Neural progenitor cell (in vitro differentiated cells): Measurements from ENCODE around the gene HIVEP1. TPM values are rescaled to one million over a fixed set of nuclear protein-coding genes. Genes with fewer than 3 reads are reported as not detected.

Experiments
- DNase-seq: peaks from one replicate; pipeline ENCODE4 v3.0.0-alpha.2; 2016; ENCODE audit warnings: low spot score
- H2AFZ ChIP-seq: fragments of 200-600 bp; sonication (generic); replicated peaks from 2 replicates; pipeline ENCODE4 v1.6.1; 2016; ENCODE audit warnings: antibody characterized with exemption
- H3F3A ChIP-seq: fragments of 200-600 bp; sonication (generic); 2 replicates; pipeline ENCODE4 v1.6.1; 2016; ENCODE audit warnings: antibody characterized with exemption, low read depth
- H3K27ac ChIP-seq: fragments of 200-600 bp; sonication (generic); 2 replicates; pipeline ENCODE4 v1.5.1; 2016; ENCODE audit warnings: mild to moderate bottlenecking
- H3K27me3 ChIP-seq: fragments of 200-600 bp; sonication (generic); 2 replicates; pipeline ENCODE4 v1.6.1; 2016; ENCODE audit warnings: mild to moderate bottlenecking, moderate library complexity
- H3K36me3 ChIP-seq: fragments of 200-600 bp; sonication (generic); 2 replicates; pipeline ENCODE4 v1.5.1; 2016
- H3K4me1 ChIP-seq: fragments of 200-600 bp; sonication (generic); 2 replicates; pipeline ENCODE4 v1.6.1; 2016; ENCODE audit warnings: mixed run types
- H3K4me2 ChIP-seq: fragments of 200-600 bp; sonication (generic); 2 replicates; pipeline ENCODE4 v1.6.1; 2016
- H3K4me3 ChIP-seq: fragments of 200-600 bp; sonication (generic); 2 replicates; pipeline ENCODE4 v1.5.1; 2016
- H3K79me2 ChIP-seq: fragments of 200-600 bp; sonication (generic); 2 replicates; pipeline ENCODE4 v1.6.1; 2016; ENCODE audit warnings: low read depth
- H3K9ac ChIP-seq: fragments of 200-600 bp; sonication (generic); 2 replicates; pipeline ENCODE4 v1.6.1; 2016
- H3K9me3 ChIP-seq: fragments of 200-600 bp; sonication (generic); 2 replicates; pipeline ENCODE4 v1.5.1; 2016; ENCODE audit warnings: low read depth
- H4K20me1 ChIP-seq: fragments of 200-600 bp; sonication (generic); 2 replicates; pipeline ENCODE4 v1.6.1; 2016; ENCODE audit warnings: low read depth
- H3K27ac Mint-ChIP-seq: 3 replicates; pipeline ENCODE4 v1.8.0; 2021; ENCODE audit warnings: mixed read lengths
- H3K27me3 Mint-ChIP-seq: 2 replicates; pipeline ENCODE4 v1.8.0; 2022; ENCODE audit warnings: low read depth, mild to moderate bottlenecking, inconsistent platforms, moderate library complexity, mixed read lengths; ENCODE audit not compliant: insufficient read depth
- H3K36me3 Mint-ChIP-seq: 3 replicates; pipeline ENCODE4 v1.8.0; 2021; ENCODE audit warnings: mixed read lengths
- H3K4me1 Mint-ChIP-seq: 3 replicates; pipeline ENCODE4 v1.8.0; 2021; ENCODE audit warnings: mixed read lengths
- H3K4me3 Mint-ChIP-seq: 3 replicates; pipeline ENCODE4 v1.8.0; 2021; ENCODE audit warnings: mild to moderate bottlenecking, moderate library complexity, mixed read lengths
- H3K9me3 Mint-ChIP-seq: 3 replicates; pipeline ENCODE4 v1.8.0; 2020; ENCODE audit warnings: mixed read lengths
- CTCF ChIP-seq: fragments of 200-600 bp; sonication (generic); IDR thresholded peaks from 2 replicates; pipeline ENCODE4 v1.5.1; 2017; ENCODE audit warnings: antibody characterized with exemption, mild to moderate bottlenecking
- EZH2 ChIP-seq: fragments of 200-600 bp; sonication (generic); IDR thresholded peaks from 2 replicates; pipeline ENCODE4 v1.6.1; 2017; ENCODE audit warnings: antibody characterized with exemption, mild to moderate bottlenecking, moderate library complexity
- EZH2phosphoT487 ChIP-seq: fragments of 200-600 bp; sonication (generic); IDR thresholded peaks from 2 replicates; pipeline ENCODE4 v1.6.1; 2017; ENCODE audit warnings: antibody characterized with exemption
- total RNA-seq: library from RNA; depleted of rRNA; stranded (reverse); fragments of >200 nt; gene quantifications from 2 replicates; pipeline ENCODE4 v1.2.3, GENCODE V29; 2015; ENCODE audit warnings: low replicate concordance

HIVEP1 gene
- total RNA-seq, 1 donor from 2014 or later: 23.3 TPM

- Histone ChIP-seq H3K27me3 (no peaks in the 10 kb centered on the region), H3K36me3 (peaks cover 28% of the 10 kb centered on the region), H3K9me3 (no peaks in the 10 kb centered on the region), H3K4me3 (no peak overlapping the region), H2AFZ (no peak overlapping the region), H3K4me1 (no peaks in the 10 kb centered on the region), H3K4me2 (no peak overlapping the region), H4K20me1 (no peaks in the 10 kb centered on the region), H3K79me2 (no peaks in the 10 kb centered on the region), H3F3A (no peaks in the 10 kb centered on the region), H3K9ac (no peak overlapping the region), H3K27ac (no peak overlapping the region)
- Mint-ChIP-seq H3K4me1 (no peaks in the 10 kb centered on the region), H3K9me3 (peaks cover 24% of the 10 kb centered on the region), H3K27ac (no peak overlapping the region), H3K27me3 (no peaks in the 10 kb centered on the region), H3K36me3 (peaks cover 52% of the 10 kb centered on the region), H3K4me3 (no peak overlapping the region)
- DNase-seq: no peak
- TF ChIP-seq CTCF (no peak), EZH2 (no peak), EZH2phosphoT487 (no peak)
These were observed 126.8 kb downstream of the HIVEP1 start for GRCh38 chr6:12138936-12139335.

GRCh38 chr6:12147557-12148316, 135.6 kb downstream of the HIVEP1 start:
- H3K9me3 Mint-ChIP-seq: peaks cover 4% of the 10 kb centered on the region
- H3K27me3 ChIP-seq: no peaks in the 10 kb centered on the region
- no peaks in the 10 kb centered on the region for H3K27me3 Mint-ChIP-seq
- H3K4me1 Mint-ChIP-seq: peaks cover 6% of the 10 kb centered on the region
- no peaks in the 10 kb centered on the region for H3K9me3 ChIP-seq
- H3K9ac ChIP-seq: no peak overlapping the region
- no peaks in the 10 kb centered on the region for H3K36me3 ChIP-seq
- no peak overlapping the region for H3K27ac Mint-ChIP-seq
- DNase-seq: no peak
- no peak for TF ChIP-seq EZH2
- TF ChIP-seq CTCF: peak; percentile 28
- H2AFZ ChIP-seq: no peak overlapping the region
- no peak overlapping the region for H3K4me2 ChIP-seq
- H3K79me2 ChIP-seq: no peaks in the 10 kb centered on the region
- H3K4me3 Mint-ChIP-seq: no peak overlapping the region
- H3K36me3 Mint-ChIP-seq: peaks cover 11% of the 10 kb centered on the region
- no peak overlapping the region for H3K4me3 ChIP-seq
- no peaks in the 10 kb centered on the region for H4K20me1 ChIP-seq
- no peaks in the 10 kb centered on the region for H3F3A ChIP-seq
- H3K4me1 ChIP-seq: peaks cover 22% of the 10 kb centered on the region
- no peak overlapping the region for H3K27ac ChIP-seq

GRCh38 chr6:12148317-12148801, 136.2 kb downstream of the HIVEP1 start:
- H3K36me3 Mint-ChIP-seq: peaks cover 9% of the 10 kb centered on the region
- H3K4me3 Mint-ChIP-seq: no peak overlapping the region
- DNase-seq: no peak
- no peak overlapping the region for H2AFZ ChIP-seq
- no peaks in the 10 kb centered on the region for H3K9me3 ChIP-seq
- H3K4me3 ChIP-seq: no peak overlapping the region
- no peaks in the 10 kb centered on the region for H3K27me3 Mint-ChIP-seq
- no peak overlapping the region for H3K4me2 ChIP-seq
- H3K9me3 Mint-ChIP-seq: peaks cover 4% of the 10 kb centered on the region
- no peaks in the 10 kb centered on the region for H3F3A ChIP-seq
- no peaks in the 10 kb centered on the region for H3K79me2 ChIP-seq
- peaks cover 6% of the 10 kb centered on the region for H3K4me1 Mint-ChIP-seq
- H3K9ac ChIP-seq: no peak overlapping the region
- TF ChIP-seq CTCF (no peak), EZH2 (no peak), EZH2phosphoT487 (no peak)
- H3K36me3 ChIP-seq: no peaks in the 10 kb centered on the region
- peaks cover 25% of the 10 kb centered on the region for H3K4me1 ChIP-seq
- H3K27me3 ChIP-seq: no peaks in the 10 kb centered on the region
- H3K27ac Mint-ChIP-seq: no peak overlapping the region
- no peaks in the 10 kb centered on the region for H4K20me1 ChIP-seq
- H3K27ac ChIP-seq: no peak overlapping the region
